ENCODE measurements around the gene SHOX.
"Not testable (repeated sequence)": the region's sequence is repeated elsewhere in the genome, so short reads cannot be mapped to it uniquely, and the experiment has no call there.

- not testable (repeated sequence) for TF ChIP-seq EZH2 (IDR thresholded peaks at IDR 0.05; ENCODE audit: insufficient read depth, poor library complexity, severe bottlenecking); EZH2phosphoT487 (IDR thresholded peaks at IDR 0.05; ENCODE audit: insufficient read depth, low read depth)
Observed at GRCh38 chrX:618304-618703, 12.3 kb upstream of the SHOX start.
